ENCODE data around the gene TM7SF2.
A peak's percentile ranks its signal among the peaks of the same experiment; 100 is the strongest.
"Not testable (repeated sequence)": the region's sequence is repeated elsewhere in the genome, so short reads cannot be mapped to it uniquely, and the experiment has no call there.

TM7SF2 gene

DNA sequence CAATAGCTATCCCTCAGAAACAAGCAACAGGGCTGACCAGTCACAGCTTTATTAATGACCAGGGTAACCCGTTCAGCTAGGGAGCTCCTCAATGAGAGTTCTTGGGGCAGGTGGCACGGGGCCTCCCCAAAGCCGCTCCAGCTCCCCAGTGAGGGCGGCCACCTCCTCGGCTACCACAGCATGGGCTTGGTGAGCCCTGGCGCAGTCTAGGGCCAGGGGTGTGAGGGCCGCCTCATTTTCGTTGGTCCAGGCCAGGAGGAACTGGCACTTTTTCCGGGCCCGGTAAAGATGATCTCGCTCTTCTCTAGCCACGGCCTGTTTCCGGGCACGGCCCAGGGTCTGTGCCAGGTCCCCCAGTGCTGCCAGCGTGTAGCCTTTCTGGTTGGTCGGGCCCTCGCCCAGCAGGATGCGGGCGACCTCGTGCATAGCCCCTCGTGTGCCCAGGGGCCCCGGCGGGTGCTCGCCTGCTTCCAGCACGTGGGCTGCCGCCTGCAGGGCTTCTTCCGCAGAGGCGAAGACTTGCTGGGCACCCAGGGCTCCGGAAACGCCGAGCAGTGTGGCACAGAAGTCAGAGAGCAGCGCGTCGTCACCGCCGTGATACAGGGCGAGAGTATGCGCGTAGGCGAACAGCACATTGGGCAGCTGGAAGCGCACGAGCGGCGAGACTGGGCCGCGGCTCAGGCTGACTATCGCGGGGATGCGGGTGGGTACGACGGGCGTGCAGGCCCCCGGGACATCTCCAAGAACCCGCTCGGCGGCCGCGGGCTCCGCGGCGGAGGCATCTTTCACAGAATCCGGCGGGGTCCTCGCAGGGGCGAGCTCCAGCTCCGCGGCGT lies 4.9 kb downstream of the TM7SF2 start:
- DNase-seq: peak; percentile 52 to 74 (median 60)

DNA sequence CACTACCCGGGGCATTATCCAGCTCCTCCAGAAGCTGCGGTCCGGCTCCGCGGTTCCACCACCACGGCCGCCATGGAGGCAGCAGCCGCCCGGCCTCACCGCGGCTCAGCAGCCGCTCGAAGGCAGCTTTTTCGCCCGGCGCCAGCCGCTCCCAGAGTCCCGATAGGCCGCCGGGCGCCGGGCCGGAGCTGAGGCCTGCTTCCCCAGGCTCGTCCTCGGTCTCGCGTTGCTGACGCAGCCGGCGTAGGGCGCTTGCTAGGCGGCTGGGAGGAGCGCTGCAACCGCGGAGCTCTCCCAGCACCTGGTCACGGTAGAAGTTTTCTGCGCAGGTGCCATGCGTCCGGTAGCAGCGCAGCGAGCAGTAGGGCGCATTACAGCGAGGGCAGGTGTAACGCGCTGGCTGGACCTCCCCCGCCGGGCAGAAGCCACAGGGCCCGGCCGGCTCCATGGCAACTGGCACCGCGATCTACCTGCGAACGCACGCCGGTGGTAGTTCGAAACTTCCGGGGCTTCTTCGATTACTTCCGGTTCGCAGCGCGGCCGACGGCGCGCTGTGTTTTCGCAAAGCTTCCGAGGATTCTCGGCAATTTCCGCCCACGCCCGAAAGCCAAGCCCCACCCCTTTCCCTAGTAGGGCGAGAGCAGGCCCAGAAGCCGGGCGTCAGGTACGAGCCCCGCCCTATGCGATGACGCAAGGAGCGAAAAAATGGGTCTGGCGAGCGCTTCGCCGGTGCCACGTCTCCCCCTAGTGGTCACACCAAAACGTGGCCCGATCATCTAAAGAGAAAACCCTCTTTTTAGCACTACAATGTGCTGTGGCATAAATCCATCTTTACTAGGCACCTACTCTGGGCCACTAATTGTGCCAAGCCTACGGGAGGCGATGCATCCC lies 5.8 kb downstream of the TM7SF2 start, which contains the start of gene ZNHIT2:
Gene ZNHIT2 (minus strand): TSS at position 496 of the 891 bp plus-strand sequence. CDS start 48 bp downstream, at position 448.
- peak; percentile 98 to 100 (median 100) for DNase-seq

DNA sequence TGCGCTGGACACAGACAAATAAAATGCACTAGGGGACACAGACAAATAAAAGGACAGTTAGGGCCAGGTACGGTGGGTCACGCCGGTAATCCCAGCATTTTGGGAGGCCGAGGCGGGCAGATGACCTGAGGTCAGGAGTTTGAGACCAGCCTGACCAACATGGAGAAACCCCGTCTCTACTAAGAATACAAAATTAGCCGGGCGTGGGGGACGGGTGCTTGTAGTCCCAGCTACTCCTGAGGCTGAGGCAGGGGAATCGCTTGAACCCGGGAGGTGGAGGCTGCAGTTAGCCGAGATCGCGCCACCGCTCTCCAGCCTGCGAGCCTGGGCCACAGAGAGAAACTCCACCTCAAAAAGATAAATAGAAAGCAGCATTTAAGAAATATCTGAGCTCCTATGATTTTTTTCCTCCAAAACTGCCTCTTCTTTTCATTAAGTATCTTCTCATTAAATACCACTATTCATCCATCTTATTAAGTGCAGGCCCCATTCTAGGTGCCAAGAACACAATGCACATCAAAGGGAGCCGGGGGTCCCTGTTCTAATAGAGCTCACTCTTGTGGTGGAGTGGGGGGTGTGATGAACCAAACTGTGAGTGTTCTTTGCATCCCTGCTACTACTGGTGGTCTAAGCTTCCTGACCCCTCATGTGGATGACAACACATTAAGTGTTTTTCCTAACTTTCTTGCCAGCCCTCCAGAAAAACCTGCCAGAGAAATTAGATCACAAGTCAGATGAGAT lies 6.6 kb downstream of the TM7SF2 start:
- DNase-seq: no peak

DNA sequence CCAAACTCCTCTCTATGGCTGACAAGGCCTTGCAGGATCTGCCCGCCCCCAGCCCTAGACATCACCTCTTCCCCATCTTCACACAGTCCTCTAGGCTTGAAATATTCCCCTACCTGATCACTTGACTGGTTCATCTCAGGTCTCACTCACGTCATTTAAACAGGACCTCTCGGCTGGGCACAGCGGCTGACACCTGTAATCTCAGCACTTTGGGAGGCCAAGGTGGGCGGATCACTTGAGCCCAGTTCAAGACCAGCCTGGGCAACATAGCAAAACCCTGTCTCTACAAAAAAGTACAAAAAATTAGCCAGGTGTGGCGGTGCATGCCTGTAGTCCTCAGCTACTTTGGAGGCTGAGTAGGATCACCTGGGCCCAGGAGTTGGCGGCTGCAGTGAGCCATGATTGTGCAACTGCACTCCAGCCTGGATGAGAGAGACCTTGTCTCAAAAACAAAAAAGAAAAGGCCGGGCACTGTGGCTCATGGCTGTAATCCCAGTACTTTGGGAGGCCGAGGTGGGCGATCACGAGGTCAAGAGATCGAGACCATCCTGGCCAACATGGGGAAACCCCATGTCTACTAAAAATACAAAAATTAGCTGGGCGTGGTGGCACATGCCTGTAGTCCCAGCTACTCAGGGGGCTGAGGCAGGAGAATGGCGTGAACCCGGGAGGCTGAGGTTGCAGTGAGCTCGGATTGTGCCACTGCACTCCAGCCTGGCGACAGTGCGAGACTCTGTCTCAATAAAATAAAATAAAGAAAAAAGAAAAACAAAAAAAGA lies 7.4 kb downstream of the TM7SF2 start:
- DNase-seq: not testable (repeated sequence)

DNA sequence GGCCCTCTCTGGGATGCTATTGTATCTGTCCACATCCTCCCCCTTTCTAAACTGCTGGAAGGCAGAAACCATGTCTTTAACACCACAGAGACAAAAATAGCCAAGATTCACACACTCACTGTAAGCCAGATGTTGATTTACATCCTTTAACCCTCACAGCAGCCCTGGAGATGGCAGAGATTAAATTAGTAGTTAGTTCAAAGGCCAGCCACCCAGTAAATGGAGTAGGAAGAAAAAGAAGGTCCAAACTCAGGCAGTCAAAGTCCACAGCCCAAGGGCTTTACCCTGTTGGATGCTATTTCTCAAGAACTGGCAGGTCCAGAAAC lies 8.0 kb downstream of the TM7SF2 start:
- DNase-seq: no peak

DNA sequence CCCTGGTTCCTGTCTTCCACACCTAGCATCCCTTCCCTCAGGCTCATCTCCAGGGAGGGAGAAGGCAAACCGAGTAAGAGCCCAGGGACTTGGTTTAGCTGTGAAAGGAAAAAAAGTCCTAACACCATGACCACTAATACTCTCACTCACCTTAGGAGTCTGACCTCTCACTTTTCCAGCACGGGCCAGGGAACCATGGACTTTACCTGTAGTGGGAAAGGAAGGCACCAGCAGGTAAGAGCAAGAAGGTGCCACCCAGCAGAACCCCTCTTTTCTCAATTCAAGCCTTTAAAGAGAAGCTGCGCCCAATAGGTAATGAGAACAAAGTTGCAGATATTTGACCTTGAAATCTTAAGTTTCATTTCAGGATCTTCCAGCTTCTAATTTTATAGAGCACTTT lies 9.2 kb downstream of the TM7SF2 start:
- no peak for DNase-seq

DNA sequence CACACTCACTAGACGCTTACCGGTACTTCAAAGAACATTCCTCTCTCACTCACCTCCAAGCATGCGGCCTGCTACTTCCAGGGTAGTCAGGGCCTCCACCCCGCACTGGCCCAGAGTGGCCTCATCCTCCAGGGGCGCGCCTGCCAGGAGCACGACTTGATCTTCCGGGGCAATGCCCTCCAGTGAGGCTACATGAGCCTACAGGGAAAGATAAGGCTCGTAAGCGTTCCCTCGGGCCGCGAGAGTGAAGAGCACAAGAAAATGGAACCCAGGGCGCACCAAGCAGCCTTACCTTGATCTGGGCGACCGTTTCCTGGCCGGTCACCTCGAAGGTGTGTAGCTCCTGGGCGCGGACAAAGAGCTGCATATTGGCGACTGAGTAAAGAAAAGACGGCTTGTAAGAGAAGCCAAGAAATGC lies 9.8 kb downstream of the TM7SF2 start:
- peak in 2 of 6 experiments; percentile 12 to 30 for DNase-seq

DNA sequence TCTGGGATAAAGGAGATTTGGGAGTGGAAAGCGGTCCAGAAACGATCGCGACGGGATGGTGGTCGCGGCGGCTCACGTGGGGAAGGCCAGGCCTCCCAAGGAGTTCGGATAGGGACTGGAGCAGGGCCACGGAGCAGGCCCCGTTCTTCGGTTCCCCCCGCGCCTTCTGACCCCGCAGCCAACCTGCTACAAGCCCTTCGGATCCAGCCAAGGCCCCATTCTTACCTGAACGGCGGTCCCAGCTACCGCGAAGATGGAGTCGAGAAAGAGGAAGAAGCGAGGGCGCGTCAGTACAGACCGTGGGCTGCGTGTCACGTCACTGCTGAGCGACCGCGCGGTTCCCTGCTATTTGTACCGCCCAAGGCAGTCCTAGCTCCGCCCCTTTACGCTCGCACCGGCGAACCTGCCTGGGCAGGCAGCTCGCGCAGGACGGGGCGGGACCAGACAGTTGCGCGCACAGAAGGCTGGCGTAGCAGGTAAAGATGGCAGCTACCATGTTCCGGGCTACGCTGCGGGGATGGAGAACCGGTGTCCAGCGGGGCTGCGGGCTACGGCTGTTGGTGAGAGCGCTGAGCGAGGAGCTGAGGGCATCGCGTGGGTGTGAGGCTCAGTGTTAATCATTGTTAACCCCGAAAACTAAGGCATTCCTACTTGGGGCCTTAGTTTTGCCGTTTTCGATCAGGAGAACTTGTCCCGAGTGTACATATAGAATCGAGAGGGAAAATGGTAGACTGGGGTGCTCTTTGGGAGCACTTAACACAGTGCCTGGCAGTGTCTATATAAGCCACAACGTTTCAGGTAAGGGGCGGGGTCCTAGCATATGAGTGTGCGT lies 10.4 kb downstream of the TM7SF2 start, which contains the start of the genes FAU and MRPL49:
Gene FAU (minus strand): TSS at position 270 of the 832 bp plus-strand sequence. CDS start 321 bp downstream, outside the sequence.
Gene MRPL49 (plus strand): TSS at position 457 of the 832 bp plus-strand sequence. CDS start 26 bp downstream, at position 483.
- DNase-seq: peak; percentile 92 to 99 (median 98)

DNA sequence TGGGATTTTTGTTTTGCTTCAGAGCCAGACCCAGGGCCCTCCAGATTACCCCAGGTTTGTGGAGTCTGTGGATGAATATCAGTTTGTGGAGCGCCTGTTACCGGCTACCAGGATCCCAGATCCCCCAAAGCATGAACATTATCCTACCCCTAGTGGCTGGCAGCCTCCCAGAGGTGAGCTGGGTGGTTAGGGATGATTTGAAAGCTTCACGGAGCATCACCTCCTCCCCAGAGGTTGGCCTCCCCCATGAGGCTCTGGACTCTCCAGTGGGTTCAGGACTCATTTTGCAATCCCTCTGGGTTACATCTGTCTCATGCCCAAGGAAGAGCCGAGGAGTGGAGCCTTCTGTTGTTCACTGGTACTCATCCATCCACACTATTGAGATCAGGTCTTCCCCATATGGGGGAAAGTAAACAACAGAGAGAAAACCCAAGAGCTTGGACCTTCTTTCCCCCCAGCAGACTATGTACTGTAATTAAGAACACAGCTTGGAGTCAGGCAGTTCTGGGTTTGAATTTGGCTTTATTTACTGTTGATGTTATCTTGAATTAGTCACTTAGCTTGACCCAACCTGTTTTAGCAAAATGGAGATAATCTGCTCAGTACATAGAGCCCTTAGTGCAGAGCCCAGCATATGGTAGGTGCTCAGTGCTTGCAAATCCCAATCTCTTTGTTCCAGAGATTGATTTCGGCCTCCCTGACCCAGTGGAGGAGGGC lies 13.0 kb downstream of the TM7SF2 start:
- DNase-seq: no peak

DNA sequence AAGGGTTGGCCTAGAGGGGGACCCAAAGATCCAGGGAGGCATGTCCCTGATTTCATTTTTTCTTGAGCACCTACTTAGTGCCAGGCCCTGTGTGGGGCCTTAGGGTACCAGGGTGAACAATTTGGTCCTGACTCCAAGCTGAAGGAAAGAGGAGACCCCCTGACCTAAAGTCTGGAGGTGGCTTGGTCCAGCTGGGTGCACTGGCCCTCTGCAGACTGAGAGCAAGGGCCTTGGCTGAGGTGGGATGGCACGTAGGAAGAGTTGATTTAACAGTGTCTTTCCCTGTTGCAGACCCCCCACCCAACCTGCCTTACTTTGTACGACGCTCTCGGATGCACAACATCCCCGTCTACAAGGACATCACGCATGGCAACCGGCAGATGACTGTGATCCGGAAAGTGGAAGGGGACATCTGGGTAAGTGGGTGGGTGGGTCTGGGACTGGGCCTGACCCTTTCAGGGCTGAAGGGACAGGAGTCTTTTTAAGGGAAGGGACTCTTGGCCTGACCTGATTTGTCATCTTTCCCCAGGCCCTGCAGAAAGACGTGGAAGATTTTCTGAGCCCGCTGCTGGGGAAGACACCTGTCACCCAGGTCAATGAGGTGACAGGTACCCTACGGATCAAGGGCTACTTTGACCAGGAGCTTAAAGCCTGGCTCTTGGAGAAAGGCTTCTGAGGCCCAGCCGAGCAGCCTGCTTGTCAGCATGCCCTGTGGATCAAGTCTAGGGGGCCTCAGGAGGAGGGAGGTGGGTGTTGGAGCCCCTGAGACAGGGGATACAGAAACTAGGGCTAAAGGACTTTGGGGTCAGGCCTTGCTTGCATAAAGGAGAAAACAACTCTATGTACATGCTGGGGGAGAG lies 13.8 kb downstream of the TM7SF2 start:
- DNase-seq: no peak

DNA sequence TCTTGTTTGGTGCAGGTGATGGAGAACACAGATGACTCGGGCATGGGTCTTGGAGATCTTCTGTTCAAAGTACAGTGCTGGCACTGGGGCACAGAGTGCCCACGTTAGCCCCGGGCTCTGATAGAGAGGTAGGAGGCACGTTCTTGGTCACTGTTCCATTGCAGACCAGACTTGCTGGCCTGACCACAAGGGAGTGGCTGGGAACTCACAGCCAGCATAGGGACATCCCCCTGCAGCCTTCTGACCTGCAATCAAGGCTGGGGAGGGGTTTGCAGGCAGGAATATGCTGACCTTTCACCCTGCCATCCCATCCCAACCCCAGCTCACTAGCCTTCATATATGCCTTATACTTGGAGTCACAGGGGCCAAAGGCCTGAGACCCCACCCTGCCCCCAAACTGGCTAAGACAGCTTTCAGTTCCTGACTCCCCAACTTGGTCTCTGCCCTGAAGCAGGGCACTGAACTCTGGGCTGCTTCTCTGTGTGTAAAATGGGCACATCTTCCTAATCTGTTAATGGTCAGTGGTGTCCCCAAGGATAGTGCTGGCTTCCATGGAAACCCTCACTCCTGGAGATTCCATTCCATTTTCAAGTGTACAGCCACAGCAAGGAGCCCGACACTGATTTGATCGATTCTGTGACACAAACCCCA lies 15.1 kb downstream of the TM7SF2 start:
- DNase-seq: no peak

DNA sequence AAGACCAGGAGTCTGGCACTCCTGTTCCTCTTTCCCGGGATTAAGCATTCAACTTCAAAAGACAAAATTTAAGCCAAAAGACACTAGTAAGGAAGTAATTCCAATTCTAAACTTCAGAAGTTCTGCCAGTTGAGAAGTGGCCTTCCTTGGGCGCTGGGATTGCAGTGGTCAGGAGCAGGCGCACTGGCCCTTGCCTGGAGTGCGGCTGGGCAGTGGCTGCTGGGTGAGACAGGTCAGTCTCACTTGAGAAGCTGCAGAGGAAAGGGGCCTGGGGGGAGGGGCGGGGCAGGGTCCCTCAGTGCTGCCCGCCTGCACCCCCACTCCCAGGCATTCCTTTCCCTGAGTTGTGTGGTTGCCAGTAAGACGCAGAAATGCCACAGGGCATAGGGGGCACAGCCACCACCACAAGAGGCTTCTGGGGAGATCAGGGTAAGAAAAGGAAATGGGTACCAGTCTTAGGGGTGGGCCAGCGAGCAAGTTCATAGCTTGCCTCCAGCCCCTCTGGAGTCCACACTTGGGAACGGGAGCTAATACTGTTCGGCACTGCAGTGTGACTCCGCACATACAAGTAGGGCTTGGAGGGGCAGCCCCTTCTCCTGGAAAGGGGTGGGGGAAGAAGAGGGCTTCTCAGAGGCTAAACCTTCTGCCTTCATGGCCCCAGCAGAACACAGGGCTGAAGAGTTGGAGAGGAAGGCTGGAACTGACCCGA lies 16.0 kb downstream of the TM7SF2 start:
- DNase-seq: no peak

DNA sequence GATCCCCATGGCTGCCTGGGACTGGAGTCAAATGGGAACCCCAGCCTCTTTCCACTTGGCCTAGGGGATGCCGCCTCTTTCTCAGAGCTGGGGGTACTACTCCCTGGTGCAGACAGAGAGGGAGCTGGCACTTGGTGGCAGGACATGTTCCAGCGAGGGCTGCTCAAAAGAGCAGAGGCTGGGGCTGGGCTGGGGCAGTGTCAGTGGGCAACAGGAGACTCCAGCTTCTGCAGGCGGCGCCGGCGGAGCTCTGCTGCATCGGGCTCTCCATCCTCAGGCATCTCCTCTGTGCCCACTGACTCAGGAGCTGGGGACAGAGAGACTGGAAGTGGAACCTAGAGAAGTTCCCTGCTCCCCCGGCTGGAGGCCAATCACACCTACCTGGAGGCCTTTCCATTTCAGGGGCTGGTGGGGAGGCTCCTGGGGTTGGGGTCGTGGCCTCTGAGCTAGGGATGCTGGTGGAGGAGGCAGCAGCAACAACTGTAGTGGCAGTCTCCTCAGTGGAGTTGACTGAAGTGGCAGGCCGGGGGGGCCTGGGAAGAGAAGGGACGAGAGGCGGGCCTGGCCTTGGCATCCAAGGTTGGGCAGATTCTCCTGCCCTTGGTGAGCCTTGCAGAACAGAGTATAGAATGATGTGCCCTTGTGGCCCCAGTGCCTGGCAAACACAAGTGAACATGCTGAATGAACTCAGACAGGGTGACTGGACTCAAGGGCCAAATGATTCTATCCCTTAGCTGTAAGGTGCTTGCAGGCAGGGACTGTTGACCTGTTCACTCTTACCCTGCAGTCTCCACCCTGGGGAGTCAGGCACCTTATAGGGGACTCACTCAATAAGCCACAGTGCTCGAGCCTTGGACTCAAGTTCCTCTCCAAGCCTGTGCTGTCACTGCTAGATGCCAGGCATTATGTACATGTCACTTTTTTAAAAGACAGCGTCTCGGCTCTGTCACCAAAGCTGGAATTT lies 16.8 kb downstream of the TM7SF2 start:
- no peak for DNase-seq

DNA sequence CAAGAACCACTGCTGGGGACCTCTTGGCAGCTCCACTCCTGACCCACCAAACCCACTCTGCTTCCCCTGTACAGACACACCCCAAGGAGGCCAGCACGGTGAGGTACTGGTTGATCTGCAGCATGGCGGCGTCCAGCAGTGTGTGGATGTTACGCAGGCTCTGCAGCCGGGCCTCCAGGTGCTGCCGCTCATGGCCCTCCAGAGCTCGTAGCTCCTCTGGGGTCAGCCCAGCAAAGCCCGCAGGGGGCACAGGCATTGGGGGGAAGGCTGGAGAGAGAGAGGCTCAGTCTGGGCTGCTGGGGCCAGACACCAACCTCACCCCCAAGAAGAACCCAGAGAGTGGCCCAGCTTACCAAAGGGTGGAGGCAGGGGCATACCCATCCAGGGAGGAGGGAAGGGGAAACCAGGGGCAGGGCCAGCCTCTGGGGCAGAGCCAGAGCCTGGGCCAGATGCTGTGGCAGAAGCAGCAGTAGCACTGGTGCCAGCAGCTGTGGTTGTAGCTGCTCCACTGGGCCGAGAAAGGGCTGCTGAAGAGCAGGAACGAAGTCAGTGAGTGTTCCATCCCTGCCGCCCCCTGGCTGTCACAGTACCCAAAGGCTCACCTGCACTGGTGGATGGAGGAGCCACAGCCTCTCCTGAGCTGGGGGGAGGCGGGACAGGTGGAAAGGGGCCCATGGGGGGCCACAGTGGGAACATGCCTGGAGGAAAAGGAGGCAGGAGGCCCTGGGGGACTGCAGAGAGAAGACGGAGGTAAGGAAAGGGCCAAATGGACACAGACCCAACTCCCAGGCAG lies 18.2 kb downstream of the TM7SF2 start:
- DNase-seq: no peak

DNA sequence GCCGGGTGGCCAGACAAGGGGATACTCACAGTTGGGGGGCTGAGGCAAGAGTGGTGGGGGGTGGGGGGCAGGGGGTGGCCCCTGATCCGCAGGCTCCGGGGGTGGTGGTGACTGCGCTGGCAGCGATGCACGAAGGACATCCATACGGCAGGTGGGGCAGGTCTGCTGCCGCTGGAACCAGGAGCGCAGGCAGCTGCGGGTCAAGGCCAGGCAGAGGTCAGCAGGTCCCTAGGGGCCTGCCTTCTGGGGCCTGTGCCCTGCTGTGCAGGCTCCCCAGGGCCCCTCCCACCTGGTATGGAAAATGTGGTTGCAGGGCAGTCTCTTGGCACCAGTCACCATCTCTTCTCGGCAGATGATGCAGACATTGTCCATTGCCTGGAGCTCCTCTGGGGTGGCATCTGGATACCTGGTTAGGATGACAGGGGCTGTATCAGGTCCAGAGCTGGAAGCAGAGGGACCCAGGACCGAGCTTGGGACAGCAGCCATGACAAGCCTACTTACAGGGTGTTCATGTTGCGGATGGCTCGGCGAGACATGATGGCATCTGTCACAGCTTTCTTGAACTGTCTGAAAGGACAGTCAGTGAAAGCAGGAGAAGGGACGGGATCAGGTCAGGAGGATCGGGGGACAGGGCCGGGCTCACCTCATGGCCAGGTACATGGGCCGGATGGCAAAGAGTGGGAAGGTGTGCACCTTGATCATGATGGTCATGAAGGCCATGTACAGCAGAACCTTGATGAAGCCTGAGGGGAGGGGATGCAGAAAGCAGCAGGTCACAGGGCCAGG lies 19.2 kb downstream of the TM7SF2 start:
- no peak for DNase-seq

All from stimulated activated naive CD4-positive, alpha-beta T cell (primary cell).